Keratinocyte (primary cell): Measurements from ENCODE around the gene UBA52. TPM values are rescaled to one million over a fixed set of nuclear protein-coding genes. Genes with fewer than 3 reads are reported as not detected.

Experiments used
- DNase-seq: peaks from one replicate; pipeline ENCODE4 v3.0.0-alpha.2; 2011; ENCODE audit warnings: low read depth, missing footprints, low spot score
- FAIRE-seq: peaks from 2 replicates; lab custom pipeline; 2011; peaks lifted over from hg19 to GRCh38; lab: Jason Lieb, UNC
- H2AFZ ChIP-seq: 2 replicates; pipeline ENCODE4 v1.6.0; 2012; ENCODE audit warnings: low read length, control low read depth, inconsistent platforms; ENCODE audit not compliant: control insufficient read depth
- H3K27ac ChIP-seq: 2 replicates; pipeline ENCODE4 v1.5.1; 2011; ENCODE audit warnings: low read length; ENCODE audit not compliant: control insufficient read depth, insufficient read depth
- H3K27me3 ChIP-seq: 3 replicates; pipeline ENCODE4 v1.6.0; 2011; ENCODE audit warnings: low read length; ENCODE audit not compliant: control insufficient read depth, insufficient read depth; ENCODE audit errors: extremely low read depth
- H3K36me3 ChIP-seq, 2 experiments: 2 replicates in 1 of 2; 3 replicates in 1 of 2; pipeline ENCODE4 v1.5.1; 2011; ENCODE audit warnings: low read length in 2 of 2, mild to moderate bottlenecking in 1 of 2; ENCODE audit not compliant: control insufficient read depth in 2 of 2, insufficient read depth in 2 of 2; ENCODE audit errors: extremely low read depth in 1 of 2
- H3K4me1 ChIP-seq: 3 replicates; pipeline ENCODE4 v1.5.1; 2011; ENCODE audit warnings: low read length; ENCODE audit not compliant: control insufficient read depth, insufficient read depth; ENCODE audit errors: extremely low read depth
- H3K4me2 ChIP-seq: 3 replicates; pipeline ENCODE4 v1.6.0; 2011; ENCODE audit warnings: low read depth, low read length; ENCODE audit not compliant: control insufficient read depth, insufficient read depth; ENCODE audit errors: extremely low read depth
- H3K4me3 ChIP-seq, 3 experiments: fragments of 200-600 bp in 1 of 3; sonication (generic) in 1 of 3; 2 replicates in 2 of 3; 3 replicates in 1 of 3; pipeline ENCODE4 v1.5.1; 2011 to 2016; ENCODE audit warnings: low read length in 3 of 3, mild to moderate bottlenecking in 3 of 3, control low read depth in 2 of 3, inconsistent platforms in 1 of 3, low read depth in 1 of 3, mixed read lengths in 1 of 3, mixed run types in 1 of 3, moderate library complexity in 1 of 3; ENCODE audit not compliant: control insufficient read depth in 2 of 3, insufficient read depth in 2 of 3; ENCODE audit errors: extremely low read depth in 1 of 3
- H3K79me2 ChIP-seq: 2 replicates; pipeline ENCODE4 v1.6.0; 2012; ENCODE audit warnings: low read length; ENCODE audit not compliant: control insufficient read depth, insufficient read depth
- H3K9ac ChIP-seq: 3 replicates; pipeline ENCODE4 v1.6.0; 2011; ENCODE audit warnings: low read length; ENCODE audit not compliant: control insufficient read depth, insufficient read depth; ENCODE audit errors: extremely low read depth
- H3K9me1 ChIP-seq: 3 replicates; pipeline ENCODE4 v1.6.0; 2011; ENCODE audit warnings: low read length; ENCODE audit not compliant: control insufficient read depth, insufficient read depth; ENCODE audit errors: extremely low read depth
- H3K9me3 ChIP-seq: 2 replicates; pipeline ENCODE4 v1.5.1; 2012; ENCODE audit warnings: low read depth, low read length; ENCODE audit not compliant: control insufficient read depth
- H4K20me1 ChIP-seq: 3 replicates; pipeline ENCODE4 v1.6.0; 2011; ENCODE audit warnings: low read length; ENCODE audit not compliant: control insufficient read depth, insufficient read depth; ENCODE audit errors: extremely low read depth
- CTCF ChIP-seq, 3 experiments: IDR thresholded peaks in 1 of 3; conservative IDR thresholded peaks in 1 of 3; optimal IDR thresholded peaks in 1 of 3; 2 replicates in 2 of 3; 3 replicates in 1 of 3; pipeline versions ENCODE3 to v1.5.1; 2011; ENCODE audit warnings: low read length in 3 of 3, mild to moderate bottlenecking in 3 of 3, moderate library complexity in 2 of 3, control low read depth in 1 of 3, inconsistent platforms in 1 of 3; ENCODE audit not compliant: insufficient read depth in 2 of 3; ENCODE audit errors: extremely low read depth in 1 of 3
- EZH2 ChIP-seq: IDR thresholded peaks from one replicate; pipeline ENCODE4 v1.6.1; 2012; ENCODE audit warnings: inconsistent platforms, mild to moderate bottlenecking, low read length, moderate library complexity
- dilution Hi-C: fragments of 300-500 bp; cut with MboI; formaldehyde crosslinking; loops from one replicate; pipeline ENCODE4 v1.7.0; 2020; ENCODE audit warnings: low sequenced_read_pairs; ENCODE audit not compliant: extremely low pct_ligation_motif_present
- polyA plus RNA-seq, 5 experiments: library from polyadenylated mRNA; depleted of rRNA in 3 of 5; stranded (reverse) in 3 of 5; stranded (forward) in 1 of 5; unstranded in 1 of 5; fragments of >200 nt; gene quantifications; 1 replicate in 1 of 5; 2 replicates in 3 of 5; 3 replicates in 1 of 5; pipeline versions ENCODE4 v1.2.1 to v1.2.3, GENCODE V29; 2011 to 2012; ENCODE audit warnings: missing spikeins in 2 of 5, low read depth in 1 of 5, low replicate concordance in 1 of 5

The UBA52 gene
- polyA plus RNA-seq, 1 donor (not counting 4 experiments of a cell fraction or from before 2014, with no cell fraction given): 1,376 TPM

GRCh38 chr19:18612772-18613588 lies 41.3 kb downstream of the UBA52 start, which contains the start of gene TMEM59L:
Gene TMEM59L (plus strand): TSS chr19:18612870. CDS start chr19:18612959, 89 bp downstream.
- Histone ChIP-seq H3K9ac (no peak within 1 kb of the TSS), H4K20me1 (no peaks in the 10 kb centered on the region), H3K9me1 (no peaks in the 10 kb centered on the region), H3K4me2 (peak within 1 kb of the TSS; percentile 56), H3K4me1 (peaks cover under 1% of the 10 kb centered on the region), H2AFZ (no peak within 1 kb of the TSS), H3K27ac (no peak within 1 kb of the TSS), H3K4me3 (peak within 1 kb of the TSS; percentile 17 to 20 (median 18)), H3K9me3 (no peaks in the 10 kb centered on the region), H3K27me3 (peaks cover 67% of the 10 kb centered on the region), H3K36me3 (no peaks in the 10 kb centered on the region), H3K79me2 (no peaks in the 10 kb centered on the region)
- dilution Hi-C loops: no loop called here
- TF ChIP-seq CTCF (optimal IDR thresholded peaks at IDR 0.05 in 1 of 3, IDR thresholded peaks at IDR 0.05 in 1 of 3, conservative IDR thresholded peaks at IDR 0.05 in 1 of 3; ENCODE audit: extremely low read depth in 1 of 3, insufficient read depth in 2 of 3, low read length in 3 of 3) (no peak), EZH2 (peak; percentile 43)
- DNase-seq (no peak), FAIRE-seq (no peak)

- Histone ChIP-seq H3K36me3 (no peaks in the 10 kb centered on the region), H3K4me3 (no peak overlapping the region), H3K4me1 (no peaks in the 10 kb centered on the region), H3K27me3 (peaks cover 60% of the 10 kb centered on the region), H3K9me3 (no peaks in the 10 kb centered on the region), H3K4me2 (no peak overlapping the region), H3K27ac (no peak overlapping the region), H2AFZ (no peak overlapping the region), H4K20me1 (no peaks in the 10 kb centered on the region), H3K79me2 (no peaks in the 10 kb centered on the region), H3K9me1 (no peaks in the 10 kb centered on the region), H3K9ac (no peak overlapping the region)
- no peak for TF ChIP-seq CTCF (optimal IDR thresholded peaks at IDR 0.05 in 1 of 3, IDR thresholded peaks at IDR 0.05 in 1 of 3, conservative IDR thresholded peaks at IDR 0.05 in 1 of 3; ENCODE audit: extremely low read depth in 1 of 3, insufficient read depth in 2 of 3, low read length in 3 of 3)
- dilution Hi-C loops: no loop called here
- FAIRE-seq (no peak), DNase-seq (no peak)
These were observed 42.1 kb downstream of the UBA52 start for GRCh38 chr19:18613589-18614234.
